GM19351 (cell line): ENCODE measurements around the gene EGFR.
A peak's percentile ranks its signal among the peaks of the same experiment; 100 is the strongest.

Source experiments
- ATAC-seq: cut with Tn5 transposase; IDR thresholded peaks from one replicate; pipeline ENCODE4 v1.9.1; 2021; ENCODE audit warnings: mild to moderate bottlenecking, moderate library complexity; ENCODE audit not compliant: unreplicated experiment

Gene EGFR

GRCh38 chr7:55060636-55061022 is 41.8 kb downstream of the EGFR start:
- ATAC-seq, result no peak

GRCh38 chr7:55061726-55062499 is 43.1 kb downstream of the EGFR start:
- ATAC-seq, result no peak

- no peak for ATAC-seq
These were observed 44.2 kb downstream of the EGFR start for GRCh38 chr7:55063061-55063460.

- ATAC-seq, result no peak
These were observed 44.8 kb downstream of the EGFR start for GRCh38 chr7:55063633-55064032.

GRCh38 chr7:55065079-55065478 is 46.3 kb downstream of the EGFR start:
- peak; percentile 57 for ATAC-seq

GRCh38 chr7:55065511-55066229 is 46.9 kb downstream of the EGFR start:
- peak; percentile 41 for ATAC-seq

GRCh38 chr7:55066524-55066923 is 47.7 kb downstream of the EGFR start:
- no peak for ATAC-seq

GRCh38 chr7:55066938-55067337 is 48.1 kb downstream of the EGFR start:
- no peak for ATAC-seq

GRCh38 chr7:55067748-55068147 is 48.9 kb downstream of the EGFR start:
- no peak for ATAC-seq

GRCh38 chr7:55069271-55069792 is 50.5 kb downstream of the EGFR start:
- ATAC-seq, result no peak

- ATAC-seq, result no peak
These were observed 51.5 kb downstream of the EGFR start for GRCh38 chr7:55070271-55070743.

- no peak for ATAC-seq
These were observed 52.0 kb downstream of the EGFR start for GRCh38 chr7:55070854-55071253.

GRCh38 chr7:55071411-55072175 is 52.8 kb downstream of the EGFR start:
- ATAC-seq, result no peak

GRCh38 chr7:55072251-55072650 is 53.4 kb downstream of the EGFR start:
- ATAC-seq, result no peak

- peak; percentile 55 for ATAC-seq
These were observed 54.3 kb downstream of the EGFR start for GRCh38 chr7:55073051-55073511.

- peak; percentile 88 for ATAC-seq
These were observed 55.2 kb downstream of the EGFR start for GRCh38 chr7:55073976-55074528.

GRCh38 chr7:55075464-55076021 is 56.7 kb downstream of the EGFR start:
- ATAC-seq, result no peak

- no peak for ATAC-seq
These were observed 59.0 kb downstream of the EGFR start for GRCh38 chr7:55077561-55078410.
